ENCODE data around the gene GTPBP2. TPM values are rescaled to one million over a fixed set of nuclear protein-coding genes. Genes with fewer than 3 reads are reported as not detected.

The GTPBP2 gene
- total and polyA plus RNA-seq, 2 of the 4 experiments (the other 2 are of a cell fraction): 38.4 to 86.6 TPM

- H2AK9ac ChIP-seq (replicated peaks; ENCODE audit: low read depth, low read length, poor library complexity): no peak overlapping the region
- 0 out of 2 replicates have a peak overlapping the region, but pooled peaks have one; percentile 6 for H3K4ac ChIP-seq (ENCODE audit: low read depth, low read length)
- no peak overlapping the region for H4K5ac ChIP-seq (ENCODE audit: low read depth, low read length)
- H3K9me3 ChIP-seq (ENCODE audit: control insufficient read depth, insufficient read depth, low read length): no peaks in the 10 kb centered on the region
- no peak overlapping the region for H3K56ac ChIP-seq (ENCODE audit: extremely low read depth, insufficient read depth, low read length)
- ChIA-PET POLR2A (ENCODE audit: unreplicated experiment) (no interaction called here), CTCF (no interaction called here)
- 83% methylated on average over 4 of the region's 6 CpGs; no CpG with 5 or more reads in 1 of the 2 experiments for WGBS, 2 experiments (ENCODE audit: extremely low coverage in 2 of 2, insufficient read length in 1 of 2)
- peaks cover 20% of the 10 kb centered on the region for H3K36me3 ChIP-seq (ENCODE audit: control insufficient read depth, insufficient read depth, low read length)
- no peak overlapping the region for H3K4me3 ChIP-seq (ENCODE audit: insufficient read depth, low read depth, low read length)
- in situ Hi-C loops (cut with MboI; ENCODE audit: low sequenced_read_pairs) (no loop called here), intact Hi-C loops (cut with micrococcal nuclease) (no loop called here), dilution Hi-C loops (cut with HindIII; ENCODE audit: low sequenced_read_pairs, unreplicated experiment) (no loop called here)
- H3K18ac ChIP-seq (ENCODE audit: low read depth, low read length): no peak overlapping the region
- H4K91ac ChIP-seq (ENCODE audit: insufficient read depth, low read depth, low read length): no peak overlapping the region
- no peaks in the 10 kb centered on the region for H3K27me3 ChIP-seq (ENCODE audit: control insufficient read depth, insufficient read depth, low read length)
- no peaks in the 10 kb centered on the region for H4K20me1 ChIP-seq (ENCODE audit: insufficient read depth, low read length)
- H3K4me2 ChIP-seq (ENCODE audit: low read depth, low read length): no peak overlapping the region
- H2AFZ ChIP-seq (replicated peaks; ENCODE audit: low read length, poor library complexity): no peak overlapping the region
- H2BK15ac ChIP-seq (ENCODE audit: low read depth, low read length): no peak overlapping the region; the same call in 2 of the 3 replicates
- no peak overlapping the region for H3K27ac ChIP-seq (ENCODE audit: insufficient read depth, low read length)
- DNase-seq: no peak
- H2BK20ac ChIP-seq (ENCODE audit: low read depth, low read length): no peak overlapping the region
- ATAC-seq (ENCODE audit: low read depth): no peak
- TSS peak; percentile 47 for BruUV-seq (replicated peaks)
- no peak overlapping the region for H2AK5ac ChIP-seq (ENCODE audit: low read depth, low read length)
- no peak overlapping the region for H3K23ac ChIP-seq (ENCODE audit: low read depth, low read length)
- no peaks in the 10 kb centered on the region for H3K9me1 ChIP-seq (ENCODE audit: insufficient read depth, low read length)
- no peak overlapping the region for H4K8ac ChIP-seq (ENCODE audit: low read depth in 2 of 2, low read length in 2 of 2)
- H2BK120ac ChIP-seq (ENCODE audit: low read depth, low read length): no peak overlapping the region
- peaks cover 2 to 21% of the 10 kb centered on the region in 2 experiments; a peak in 3 of 4 replicates for H3K79me1 ChIP-seq (ENCODE audit: low read depth in 1 of 2, low read length in 2 of 2)
- no peak overlapping the region for H3K9ac ChIP-seq (ENCODE audit: low read depth, low read length)
- TF ChIP-seq USF2 (IDR thresholded peaks at IDR 0.05; ENCODE audit: low read depth, low read length) (no peak), MAFK (IDR thresholded peaks at IDR 0.05; ENCODE audit: low read depth, low read length) (no peak), CHD1 (IDR thresholded peaks at IDR 0.05; ENCODE audit: low read depth, low read length) (no peak), RFX5 (IDR thresholded peaks at IDR 0.05; ENCODE audit: low read depth, low read length) (no peak), CEBPB (IDR thresholded peaks at IDR 0.05; ENCODE audit: low read depth, low read length) (no peak), NFE2L2 (IDR thresholded peaks at IDR 0.05; ENCODE audit: low read depth, low read length) (no peak), MAZ (IDR thresholded peaks at IDR 0.05; ENCODE audit: borderline replicate concordance, low read depth, low read length) (no peak), RAD21 (IDR thresholded peaks at IDR 0.05; ENCODE audit: low read length) (no peak), CTCF (conservative IDR thresholded peaks at IDR 0.05; ENCODE audit: low read depth, low read length) (no peak), MXI1 (IDR thresholded peaks at IDR 0.05; ENCODE audit: borderline replicate concordance, low read depth, low read length) (no peak), SMC3 (IDR thresholded peaks at IDR 0.05; ENCODE audit: low read depth, low read length) (no peak), RCOR1 (IDR thresholded peaks at IDR 0.05; ENCODE audit: insufficient replicate concordance, low read length) (no peak), FOS (IDR thresholded peaks at IDR 0.05; ENCODE audit: low read depth, low read length) (no peak)
- no peak overlapping the region for H3K14ac ChIP-seq (replicated peaks; ENCODE audit: low read depth, low read length)
- no peak overlapping the region for H2BK5ac ChIP-seq (ENCODE audit: low read depth, low read length, poor library complexity, severe bottlenecking)
- H3K4me1 ChIP-seq (ENCODE audit: control insufficient read depth, insufficient read depth, low read length): no peaks in the 10 kb centered on the region
Observed at GRCh38 chr6:43613721-43614395, 15.2 kb downstream of the GTPBP2 start.

Measured in IMR-90 (cell line).